GM18511 (cell line): Measurements from ENCODE around the gene SPOCK3.
"Not testable (repeated sequence)": the region's sequence is repeated elsewhere in the genome, so short reads cannot be mapped to it uniquely, and the experiment has no call there.

Source experiments
- ATAC-seq: cut with Tn5 transposase; IDR thresholded peaks from one replicate; pipeline ENCODE4 v1.9.1; 2021; ENCODE audit warnings: mild to moderate bottlenecking, moderate library complexity; ENCODE audit not compliant: unreplicated experiment

SPOCK3 gene

DNA sequence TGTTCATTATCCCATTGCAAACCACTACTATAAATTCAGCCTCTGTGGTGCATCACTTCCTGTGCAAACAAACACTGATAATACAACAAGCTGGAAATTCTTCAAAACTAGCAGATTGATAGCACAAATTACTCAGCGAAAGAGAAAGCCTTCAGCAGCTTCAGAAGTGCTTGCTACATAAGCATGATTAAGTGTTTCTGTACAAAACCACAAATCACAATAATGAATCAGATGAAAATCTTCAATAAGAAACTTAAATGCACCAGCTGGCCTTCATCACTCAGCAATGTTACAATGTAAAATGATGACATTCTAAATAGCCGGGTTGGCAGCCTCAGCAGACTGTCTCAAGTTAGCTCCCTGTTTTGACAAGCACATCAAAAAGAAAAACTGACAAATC lies 262.2 kb downstream of the SPOCK3 start:
- ATAC-seq: peak; percentile 78

- not testable (repeated sequence) for ATAC-seq
Observed at GRCh38 chr4:166968219-166968618, 266.1 kb downstream of the SPOCK3 start.

GRCh38 chr4:166965562-166965961 lies 268.7 kb downstream of the SPOCK3 start:
- ATAC-seq: no peak

DNA sequence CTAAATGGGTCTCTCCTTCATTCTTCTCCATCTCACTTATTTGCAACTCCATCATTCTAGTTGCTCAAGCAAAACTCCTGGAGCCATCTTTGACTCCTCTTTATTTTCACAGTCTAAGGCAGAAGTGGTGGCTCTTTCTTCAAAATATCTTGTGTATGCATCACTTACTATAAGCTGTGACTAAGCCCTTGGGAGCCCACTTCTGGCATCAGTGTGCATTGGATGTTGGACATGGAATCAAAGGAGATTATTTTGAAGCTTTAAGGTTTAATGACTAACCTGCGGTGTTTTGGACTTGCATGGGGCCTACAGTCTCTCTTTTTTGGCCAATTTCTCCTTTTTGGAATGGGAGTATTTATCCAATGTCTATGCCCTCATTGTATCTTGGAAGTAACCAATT lies 276.8 kb downstream of the SPOCK3 start:
- ATAC-seq: no peak

DNA sequence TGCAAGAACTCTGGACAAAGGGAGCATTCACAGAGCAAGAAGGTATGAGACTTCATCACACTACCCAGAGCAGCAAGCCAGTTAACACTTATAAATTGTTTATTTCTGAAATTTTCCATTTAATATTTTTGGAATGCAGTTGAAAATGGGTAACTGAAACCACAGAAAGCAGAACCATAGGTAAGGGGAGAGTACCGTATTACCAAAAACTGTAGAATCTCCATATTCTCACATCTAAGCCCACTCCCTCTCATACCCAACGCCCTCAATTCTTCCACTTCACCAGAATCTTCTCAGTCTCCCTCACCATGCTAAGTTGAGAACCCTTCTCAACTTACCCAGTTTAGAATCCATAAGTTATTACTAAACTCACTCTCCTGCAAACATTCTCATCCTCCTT lies 277.8 kb downstream of the SPOCK3 start:
- no peak for ATAC-seq

GRCh38 chr4:166941629-166942028 lies 292.7 kb downstream of the SPOCK3 start:
- peak; percentile 67 for ATAC-seq

DNA sequence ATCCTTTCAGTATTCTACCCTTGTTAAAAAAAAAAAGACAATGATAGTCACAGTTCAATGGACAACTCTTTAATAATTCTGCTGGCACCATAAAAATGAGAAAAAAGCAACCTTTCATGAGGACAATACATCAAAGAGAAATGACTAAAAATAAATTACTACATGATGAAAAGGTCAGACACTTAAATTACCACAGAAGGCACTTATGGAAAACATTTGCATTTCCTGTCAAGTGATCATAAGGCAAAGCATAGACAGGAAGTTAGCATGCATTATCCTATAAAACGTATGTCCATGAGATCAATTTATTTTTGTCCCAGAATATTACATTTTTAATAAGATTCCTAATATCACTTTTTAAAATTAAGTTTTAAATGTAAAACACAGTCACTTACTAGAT lies 303.8 kb downstream of the SPOCK3 start:
- no peak for ATAC-seq

- ATAC-seq: no peak
Observed at GRCh38 chr4:166924424-166924823, 309.9 kb downstream of the SPOCK3 start.

DNA sequence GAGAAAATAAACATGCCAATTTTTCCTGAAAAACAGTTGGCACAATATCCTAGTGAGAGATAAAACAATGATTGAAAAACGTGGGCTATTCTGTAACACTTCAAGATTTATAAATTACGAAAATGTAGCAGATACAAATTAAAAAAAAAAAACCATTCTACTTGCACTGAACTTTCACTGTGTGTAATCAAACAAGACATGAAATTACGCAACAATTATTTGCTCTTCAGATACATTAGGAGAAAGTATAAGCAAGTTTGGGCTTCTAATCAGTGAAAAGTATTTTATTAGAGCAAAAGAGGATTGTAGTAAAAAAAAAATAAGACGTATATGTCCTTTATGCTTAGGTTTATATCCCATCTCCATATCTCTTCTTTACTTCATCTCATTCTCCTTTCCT lies 320.4 kb downstream of the SPOCK3 start:
- no peak for ATAC-seq

DNA sequence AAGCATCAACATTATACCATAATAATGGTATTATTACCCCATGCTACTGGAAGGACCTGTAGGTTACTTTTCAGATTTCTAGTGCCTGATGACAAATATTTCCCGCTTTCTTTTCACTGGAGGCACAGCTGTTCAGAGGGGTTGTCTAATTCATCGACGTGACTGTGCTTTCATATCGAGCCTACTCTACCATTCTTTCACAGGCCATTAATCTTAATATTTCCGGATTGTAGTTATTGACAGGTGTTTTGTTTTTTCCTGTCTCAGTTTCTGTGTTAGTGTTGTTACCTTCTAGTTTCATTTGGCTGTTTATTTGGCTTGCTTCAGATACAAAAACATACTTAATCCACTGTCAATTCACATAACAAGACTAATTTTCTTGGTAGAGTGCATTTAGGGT lies 330.9 kb downstream of the SPOCK3 start:
- ATAC-seq: no peak

DNA sequence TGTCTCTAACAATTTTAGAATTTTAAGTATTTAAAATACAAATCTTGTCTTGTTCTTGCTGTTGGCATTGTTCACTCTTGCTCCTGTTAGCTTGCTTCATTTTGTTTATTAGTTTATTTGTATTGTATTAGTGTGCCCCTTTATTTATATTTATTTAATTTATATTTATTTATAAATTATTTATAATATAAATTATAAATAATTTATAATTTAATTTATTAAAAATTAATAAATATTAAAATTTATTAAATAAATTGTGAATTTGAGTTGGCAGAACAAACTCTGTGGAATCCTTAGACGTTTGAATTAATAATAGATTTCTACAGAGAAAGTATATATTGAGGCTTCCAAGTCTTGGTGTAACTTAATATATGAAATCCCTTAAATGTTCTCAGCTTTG lies 331.4 kb downstream of the SPOCK3 start:
- no peak for ATAC-seq

- ATAC-seq: peak; percentile 86
Observed at GRCh38 chr4:166896254-166896653, 338.0 kb downstream of the SPOCK3 start.

- ATAC-seq: peak; percentile 27
Observed at GRCh38 chr4:166895771-166896170, 338.5 kb downstream of the SPOCK3 start.

GRCh38 chr4:166887457-166887856 lies 346.8 kb downstream of the SPOCK3 start:
- no peak for ATAC-seq

GRCh38 chr4:166886718-166887117 lies 347.6 kb downstream of the SPOCK3 start:
- no peak for ATAC-seq

- no peak for ATAC-seq
Observed at GRCh38 chr4:166882221-166882620, 352.1 kb downstream of the SPOCK3 start.

- no peak for ATAC-seq
Observed at GRCh38 chr4:166875821-166876220, 358.5 kb downstream of the SPOCK3 start.

- ATAC-seq: no peak
Observed at GRCh38 chr4:166862032-166862431, 372.3 kb downstream of the SPOCK3 start.

DNA sequence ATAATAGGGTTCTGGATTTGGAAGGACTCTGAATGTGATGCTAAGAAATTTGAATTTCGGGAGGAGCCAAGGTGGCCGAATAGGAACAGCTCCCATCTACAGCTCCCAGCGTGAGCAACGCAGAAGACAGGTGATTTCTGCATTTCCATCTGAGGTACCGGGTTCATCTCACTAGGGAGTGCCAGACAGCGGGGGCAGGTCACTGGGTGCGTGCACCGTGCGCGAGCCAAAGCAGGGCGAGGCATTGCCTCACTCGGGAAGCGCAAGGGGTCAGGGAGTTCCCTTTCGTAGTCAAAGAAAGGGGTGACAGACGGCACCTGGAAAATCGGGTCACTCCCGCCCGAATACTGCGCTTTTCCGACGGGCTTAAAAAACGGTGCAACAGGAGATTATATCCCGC lies 383.9 kb downstream of the SPOCK3 start:
- ATAC-seq: not testable (repeated sequence)

DNA sequence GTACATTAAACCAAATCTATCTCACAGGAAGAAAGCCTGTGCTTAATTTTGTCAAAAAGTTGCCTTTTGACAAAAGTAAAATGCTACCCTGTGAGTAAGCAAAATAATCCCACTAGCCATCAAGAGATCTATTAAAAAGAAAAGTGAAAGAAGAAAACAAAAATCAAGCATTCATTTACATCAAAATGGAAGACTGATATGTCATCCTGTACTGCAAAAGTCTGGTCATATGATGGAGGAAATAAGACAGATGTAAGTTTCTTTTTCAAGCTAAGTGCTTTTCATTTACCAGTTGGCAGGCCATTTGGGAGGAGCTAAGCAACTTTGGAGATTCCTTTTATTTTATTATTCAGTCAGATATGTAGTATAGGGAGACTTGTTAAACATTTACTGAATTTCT lies 387.4 kb downstream of the SPOCK3 start:
- ATAC-seq: no peak

- ATAC-seq: no peak
Observed at GRCh38 chr4:166842795-166843261, 391.5 kb downstream of the SPOCK3 start.

- peak; percentile 87 for ATAC-seq
Observed at GRCh38 chr4:166839615-166840251, 394.6 kb downstream of the SPOCK3 start.

DNA sequence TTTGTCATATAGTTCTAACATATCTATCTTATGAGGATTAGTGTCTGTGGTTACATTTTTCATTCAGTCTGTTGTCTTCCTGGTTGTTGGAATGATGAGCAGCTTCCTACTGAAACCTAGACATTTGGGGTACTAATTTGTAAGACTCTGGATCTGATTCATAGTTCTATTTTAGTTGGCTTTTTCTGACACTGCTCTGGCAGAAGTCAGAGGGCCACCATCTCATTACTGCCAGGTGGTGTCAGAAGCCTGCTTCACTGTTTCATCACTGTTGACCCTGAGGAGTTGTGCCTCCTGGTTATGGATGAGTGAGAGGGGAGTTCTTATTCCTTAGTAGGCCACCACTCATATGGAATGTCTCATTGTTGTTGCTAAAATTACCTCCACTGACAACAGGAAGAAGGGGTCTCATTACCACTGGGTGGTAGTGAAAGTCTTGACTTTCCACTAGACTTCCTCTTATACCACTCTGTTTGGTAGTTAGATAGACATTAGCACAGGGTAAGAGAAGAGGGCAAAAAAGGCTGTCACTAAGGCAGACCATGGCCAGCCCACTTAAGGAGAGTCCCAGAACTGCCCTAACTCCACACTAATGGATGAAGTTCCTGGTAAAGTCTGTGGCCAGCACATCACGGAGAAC lies 395.2 kb downstream of the SPOCK3 start:
- ATAC-seq: peak; percentile 75
